ENCODE measurements around the gene SMIM32. TPM values are rescaled to one million over a fixed set of nuclear protein-coding genes. Genes with fewer than 3 reads are reported as not detected.

The SMIM32 gene
- total RNA-seq: not detected

GRCh38 chr5:136192526-136193321 lies at the start of gene SMIM32:
Gene SMIM32, minus strand, starts transcription at chr5:136193162. Its CDS starts 638 bp downstream, at chr5:136192524.

Other genes with a start within 250 kb of the SMIM32 start
- not detected for gene LECT2, start 238.2 kb downstream of the SMIM32 start, total RNA-seq
- gene TGFBI, start 164.2 kb downstream of the SMIM32 start, total RNA-seq: 191 TPM
- gene SMAD5, start 60.3 kb downstream of the SMIM32 start, total RNA-seq: 91.3 TPM
- gene TRPC7, start 172.4 kb upstream of the SMIM32 start, total RNA-seq: 4.8 TPM

Measured in camera-type eye (tissue), 1 donor.